Measurements from ENCODE around the gene CCDC12.

The CCDC12 gene

GRCh38 chr3:46882377-46883053, 94.0 kb downstream of the CCDC12 start:
- no peak for DNase-seq (ENCODE audit: insufficient read length, low spot score)
- FAIRE-seq: no peak

GRCh38 chr3:46881596-46882376, 94.8 kb downstream of the CCDC12 start:
- DNase-seq (ENCODE audit: insufficient read length, low spot score) (no peak), FAIRE-seq (no peak)

GRCh38 chr3:46880884-46881595, 95.5 kb downstream of the CCDC12 start:
- FAIRE-seq (no peak), DNase-seq (ENCODE audit: insufficient read length, low spot score) (no peak)

- FAIRE-seq: peak; percentile 38
- peak; percentile 79 for DNase-seq (ENCODE audit: insufficient read length, low spot score)
Measured at GRCh38 chr3:46878781-46879436, 97.6 kb downstream of the CCDC12 start.

GRCh38 chr3:46877406-46878125, 99.0 kb downstream of the CCDC12 start, which contains the start of gene PTH1R:
Gene PTH1R (plus strand): TSS chr3:46877721. CDS start chr3:46883560, 5,839 bp downstream.
- DNase-seq (ENCODE audit: insufficient read length, low spot score) (no peak), FAIRE-seq (no peak)

GRCh38 chr3:46876313-46877300, 99.9 kb downstream of the CCDC12 start:
- FAIRE-seq (no peak), DNase-seq (ENCODE audit: insufficient read length, low spot score) (no peak)

GRCh38 chr3:46875560-46875959, 101.0 kb downstream of the CCDC12 start:
- DNase-seq (ENCODE audit: insufficient read length, low spot score): no peak
- no peak for FAIRE-seq

- DNase-seq (ENCODE audit: insufficient read length, low spot score) (no peak), FAIRE-seq (no peak)
Measured at GRCh38 chr3:46874430-46874829, 102.1 kb downstream of the CCDC12 start.

- no peak for DNase-seq (ENCODE audit: insufficient read length, low spot score)
- no peak for FAIRE-seq
Measured at GRCh38 chr3:46873521-46873920, 103.0 kb downstream of the CCDC12 start.
